SK-N-SH treated with all-trans-retinoic acid at 6 μM for 48 hours (cell line): Measurements from ENCODE around the gene COL11A1.

ENCODE experiments used
- ATAC-seq: fragments of 200-7000 bp; cut with Tn5 transposase; 3 replicates; pipeline ENCODE4 v1.9.1; 2020; ENCODE audit warnings: mild to moderate bottlenecking, moderate library complexity
- ARNTL ChIP-seq: fragments of 450-650 bp; formaldehyde crosslinking; IDR thresholded peaks from 2 replicates; pipeline ENCODE4 v1.5.0; 2020; ENCODE audit warnings: low read depth, mild to moderate bottlenecking, moderate library complexity, borderline replicate concordance
- BACH2 ChIP-seq: fragments of 250-450 bp; sonication (Bioruptor Pico); IDR thresholded peaks from 2 replicates; pipeline ENCODE4 v1.9.0; 2021; ENCODE audit warnings: mild to moderate bottlenecking, borderline replicate concordance
- CREB5 ChIP-seq: fragments of 250-450 bp; sonication (Bioruptor Pico); IDR thresholded peaks from 2 replicates; pipeline ENCODE4 v1.5.1; 2020; ENCODE audit warnings: low read depth, mild to moderate bottlenecking, moderate library complexity
- CSDC2 ChIP-seq: fragments of 250-450 bp; sonication (Bioruptor Pico); IDR thresholded peaks from 2 replicates; pipeline ENCODE4 v1.5.0; 2020; ENCODE audit warnings: mild to moderate bottlenecking, moderate library complexity
- ESRRG ChIP-seq: fragments of 250-450 bp; sonication (Bioruptor Pico); IDR thresholded peaks from 2 replicates; pipeline ENCODE4 v1.6.1; 2021; ENCODE audit warnings: mild to moderate bottlenecking
- GLIS3 ChIP-seq: fragments of 250-450 bp; sonication (Bioruptor Pico); IDR thresholded peaks from 2 replicates; pipeline ENCODE4 v1.5.0; 2020; ENCODE audit warnings: mild to moderate bottlenecking, moderate library complexity
- ISL1 ChIP-seq: fragments of 250-450 bp; sonication (Bioruptor Pico); IDR thresholded peaks from 2 replicates; pipeline ENCODE4 v2.1.2; 2022; ENCODE audit warnings: mild to moderate bottlenecking, moderate library complexity
- OSR1 ChIP-seq: fragments of 250-450 bp; sonication (Bioruptor Pico); IDR thresholded peaks from 2 replicates; pipeline ENCODE4 v1.8.0; 2022; ENCODE audit warnings: moderate library complexity, mild to moderate bottlenecking, inconsistent platforms
- POU6F1 ChIP-seq: fragments of 250-450 bp; sonication (Bioruptor Pico); IDR thresholded peaks from 2 replicates; pipeline ENCODE4 v1.8.0; 2021; ENCODE audit warnings: low read depth, mild to moderate bottlenecking, moderate library complexity, borderline replicate concordance
- PPARA ChIP-seq: fragments of 250-450 bp; sonication (Bioruptor Pico); IDR thresholded peaks from 2 replicates; pipeline ENCODE4 v1.5.0; 2020; ENCODE audit warnings: mild to moderate bottlenecking, borderline replicate concordance
- RARB ChIP-seq: fragments of 250-450 bp; sonication (Bioruptor Pico); IDR thresholded peaks from 2 replicates; pipeline ENCODE4 v1.8.0; 2021; ENCODE audit warnings: mild to moderate bottlenecking, moderate library complexity
- TCF4 ChIP-seq: fragments of 250-450 bp; sonication (Bioruptor Pico); IDR thresholded peaks from 2 replicates; pipeline ENCODE4 v1.8.0; 2021; ENCODE audit warnings: mild to moderate bottlenecking, moderate library complexity, borderline replicate concordance
- ZC3H10 ChIP-seq: fragments of 250-450 bp; sonication (Bioruptor Pico); IDR thresholded peaks from 2 replicates; pipeline ENCODE4 v1.5.1; 2021; ENCODE audit warnings: mild to moderate bottlenecking, moderate library complexity
- ZFP3 ChIP-seq: fragments of 250-450 bp; sonication (Bioruptor Pico); IDR thresholded peaks from 2 replicates; pipeline ENCODE4 v1.5.0; 2020; ENCODE audit warnings: mild to moderate bottlenecking, moderate library complexity
- ZFP30 ChIP-seq: fragments of 450-650 bp; formaldehyde crosslinking; IDR thresholded peaks from 2 replicates; pipeline ENCODE4 v1.5.0; 2022; ENCODE audit warnings: mild to moderate bottlenecking, moderate library complexity
- ZNF565 ChIP-seq: fragments of 450-650 bp; formaldehyde crosslinking; conservative IDR thresholded peaks from 2 replicates; pipeline ENCODE4 v1.5.0; 2020; ENCODE audit warnings: low read depth, mild to moderate bottlenecking, moderate library complexity
- ZNF70 ChIP-seq: fragments of 450-650 bp; formaldehyde crosslinking; IDR thresholded peaks from 2 replicates; pipeline ENCODE4 v1.5.0; 2020; ENCODE audit warnings: mild to moderate bottlenecking, moderate library complexity
- ZNF8 ChIP-seq: fragments of 450-650 bp; formaldehyde crosslinking; IDR thresholded peaks from 2 replicates; pipeline ENCODE4 v1.5.0; 2020; ENCODE audit warnings: mild to moderate bottlenecking, moderate library complexity
- TF ChIP-seq, protein P1 (sequence below): fragments of 250-450 bp; sonication (Bioruptor Pico); IDR thresholded peaks from 2 replicates; pipeline ENCODE4 v1.5.0; 2020; ENCODE audit warnings: mild to moderate bottlenecking, moderate library complexity
- TF ChIP-seq, protein P2 (sequence below): fragments of 250-450 bp; sonication (Bioruptor Pico); IDR thresholded peaks from 2 replicates; pipeline ENCODE4 v1.8.0; 2020; ENCODE audit warnings: mild to moderate bottlenecking, moderate library complexity, borderline replicate concordance
- TF ChIP-seq, protein P3 (sequence below): fragments of 250-450 bp; sonication (Bioruptor Pico); IDR thresholded peaks from 2 replicates; pipeline ENCODE4 v1.5.1; 2021; ENCODE audit warnings: mild to moderate bottlenecking, moderate library complexity

Gene COL11A1

GRCh38 chr1:103084181-103084580 lies 24.1 kb downstream of the COL11A1 start (continued):
- TF ChIP-seq, protein P1, sequence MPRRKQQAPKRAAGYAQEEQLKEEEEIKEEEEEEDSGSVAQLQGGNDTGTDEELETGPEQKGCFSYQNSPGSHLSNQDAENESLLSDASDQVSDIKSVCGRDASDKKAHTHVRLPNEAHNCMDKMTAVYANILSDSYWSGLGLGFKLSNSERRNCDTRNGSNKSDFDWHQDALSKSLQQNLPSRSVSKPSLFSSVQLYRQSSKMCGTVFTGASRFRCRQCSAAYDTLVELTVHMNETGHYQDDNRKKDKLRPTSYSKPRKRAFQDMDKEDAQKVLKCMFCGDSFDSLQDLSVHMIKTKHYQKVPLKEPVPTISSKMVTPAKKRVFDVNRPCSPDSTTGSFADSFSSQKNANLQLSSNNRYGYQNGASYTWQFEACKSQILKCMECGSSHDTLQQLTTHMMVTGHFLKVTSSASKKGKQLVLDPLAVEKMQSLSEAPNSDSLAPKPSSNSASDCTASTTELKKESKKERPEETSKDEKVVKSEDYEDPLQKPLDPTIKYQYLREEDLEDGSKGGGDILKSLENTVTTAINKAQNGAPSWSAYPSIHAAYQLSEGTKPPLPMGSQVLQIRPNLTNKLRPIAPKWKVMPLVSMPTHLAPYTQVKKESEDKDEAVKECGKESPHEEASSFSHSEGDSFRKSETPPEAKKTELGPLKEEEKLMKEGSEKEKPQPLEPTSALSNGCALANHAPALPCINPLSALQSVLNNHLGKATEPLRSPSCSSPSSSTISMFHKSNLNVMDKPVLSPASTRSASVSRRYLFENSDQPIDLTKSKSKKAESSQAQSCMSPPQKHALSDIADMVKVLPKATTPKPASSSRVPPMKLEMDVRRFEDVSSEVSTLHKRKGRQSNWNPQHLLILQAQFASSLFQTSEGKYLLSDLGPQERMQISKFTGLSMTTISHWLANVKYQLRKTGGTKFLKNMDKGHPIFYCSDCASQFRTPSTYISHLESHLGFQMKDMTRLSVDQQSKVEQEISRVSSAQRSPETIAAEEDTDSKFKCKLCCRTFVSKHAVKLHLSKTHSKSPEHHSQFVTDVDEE (CRISPR knock-in tag), result no peak
- no peak for TF ChIP-seq BACH2 (CRISPR knock-in tag)
- no peak for TF ChIP-seq GLIS3
- no peak for TF ChIP-seq ZFP3 (CRISPR knock-in tag)
- no peak for TF ChIP-seq CREB5

DNA sequence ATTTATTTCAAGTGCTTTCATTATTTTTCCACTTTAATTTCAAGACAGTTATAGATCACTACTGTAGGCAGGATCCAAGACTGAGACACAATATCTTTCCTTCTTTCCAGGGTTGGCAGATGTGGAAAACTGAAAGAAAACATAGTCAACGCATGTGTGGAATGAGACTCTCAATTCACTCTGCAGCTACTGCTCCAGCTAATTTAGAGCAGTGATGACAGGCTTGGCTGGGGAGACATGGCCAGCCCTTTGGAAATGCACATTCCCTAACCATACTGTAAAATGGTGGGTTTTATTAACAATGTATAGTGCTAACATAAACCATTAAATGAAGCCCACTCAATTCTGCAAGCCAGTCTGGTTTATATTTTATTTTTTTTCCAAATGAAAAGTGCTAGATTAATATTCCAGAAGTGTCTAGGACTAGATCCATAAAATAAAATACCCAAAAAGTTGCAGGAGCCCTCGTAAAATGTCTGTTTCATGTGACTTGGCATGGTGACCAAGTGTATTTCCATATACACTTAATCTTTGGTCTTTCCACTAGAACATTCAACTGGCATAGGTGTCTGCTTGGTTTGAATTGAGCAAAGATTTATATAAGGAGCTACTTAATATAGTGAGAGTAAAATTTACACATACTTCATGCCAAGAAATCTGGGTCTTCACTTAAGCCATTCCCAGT lies 32.9 kb downstream of the COL11A1 start:
- ATAC-seq, result no peak

DNA sequence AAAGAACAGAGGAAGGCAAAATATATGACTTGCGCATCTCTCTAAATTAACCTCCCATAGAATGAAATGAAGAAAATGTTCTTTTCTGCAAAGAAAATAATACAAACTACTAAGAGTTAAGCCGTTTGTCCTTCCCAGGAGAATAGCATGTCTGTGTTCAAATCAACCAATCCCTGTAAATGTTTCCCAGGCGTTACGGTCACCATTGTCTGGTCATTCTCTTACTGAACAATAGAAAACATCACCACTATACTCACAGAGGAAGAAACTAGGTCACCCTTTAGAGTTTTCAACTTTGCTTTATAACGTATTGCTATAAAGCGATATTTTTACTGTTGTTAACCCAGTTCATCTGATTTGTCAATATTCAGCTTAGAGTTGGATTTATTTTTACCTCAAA lies 34.1 kb downstream of the COL11A1 start:
- no peak for ATAC-seq
- no peak for TF ChIP-seq ZNF70 (CRISPR knock-in tag)

More for the DNA sequence above, 32.9 kb downstream of the COL11A1 start:
- TF ChIP-seq POU6F1 (no peak), TCF4 (CRISPR knock-in tag) (no peak), ESRRG (CRISPR knock-in tag) (no peak), ZNF565 (CRISPR knock-in tag) (no peak), CSDC2 (CRISPR knock-in tag) (no peak), RARB (CRISPR knock-in tag) (no peak), ZFP30 (no peak), ARNTL (no peak), ISL1 (CRISPR knock-in tag) (no peak), ZC3H10 (CRISPR knock-in tag) (no peak)
- TF ChIP-seq, protein P2, sequence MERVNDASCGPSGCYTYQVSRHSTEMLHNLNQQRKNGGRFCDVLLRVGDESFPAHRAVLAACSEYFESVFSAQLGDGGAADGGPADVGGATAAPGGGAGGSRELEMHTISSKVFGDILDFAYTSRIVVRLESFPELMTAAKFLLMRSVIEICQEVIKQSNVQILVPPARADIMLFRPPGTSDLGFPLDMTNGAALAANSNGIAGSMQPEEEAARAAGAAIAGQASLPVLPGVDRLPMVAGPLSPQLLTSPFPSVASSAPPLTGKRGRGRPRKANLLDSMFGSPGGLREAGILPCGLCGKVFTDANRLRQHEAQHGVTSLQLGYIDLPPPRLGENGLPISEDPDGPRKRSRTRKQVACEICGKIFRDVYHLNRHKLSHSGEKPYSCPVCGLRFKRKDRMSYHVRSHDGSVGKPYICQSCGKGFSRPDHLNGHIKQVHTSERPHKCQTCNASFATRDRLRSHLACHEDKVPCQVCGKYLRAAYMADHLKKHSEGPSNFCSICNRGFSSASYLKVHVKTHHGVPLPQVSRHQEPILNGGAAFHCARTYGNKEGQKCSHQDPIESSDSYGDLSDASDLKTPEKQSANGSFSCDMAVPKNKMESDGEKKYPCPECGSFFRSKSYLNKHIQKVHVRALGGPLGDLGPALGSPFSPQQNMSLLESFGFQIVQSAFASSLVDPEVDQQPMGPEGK (CRISPR knock-in tag), result no peak
- TF ChIP-seq, protein P3, sequence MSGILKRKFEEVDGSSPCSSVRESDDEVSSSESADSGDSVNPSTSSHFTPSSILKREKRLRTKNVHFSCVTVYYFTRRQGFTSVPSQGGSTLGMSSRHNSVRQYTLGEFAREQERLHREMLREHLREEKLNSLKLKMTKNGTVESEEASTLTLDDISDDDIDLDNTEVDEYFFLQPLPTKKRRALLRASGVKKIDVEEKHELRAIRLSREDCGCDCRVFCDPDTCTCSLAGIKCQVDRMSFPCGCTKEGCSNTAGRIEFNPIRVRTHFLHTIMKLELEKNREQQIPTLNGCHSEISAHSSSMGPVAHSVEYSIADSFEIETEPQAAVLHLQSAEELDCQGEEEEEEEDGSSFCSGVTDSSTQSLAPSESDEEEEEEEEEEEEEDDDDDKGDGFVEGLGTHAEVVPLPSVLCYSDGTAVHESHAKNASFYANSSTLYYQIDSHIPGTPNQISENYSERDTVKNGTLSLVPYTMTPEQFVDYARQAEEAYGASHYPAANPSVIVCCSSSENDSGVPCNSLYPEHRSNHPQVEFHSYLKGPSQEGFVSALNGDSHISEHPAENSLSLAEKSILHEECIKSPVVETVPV, result no peak
- TF ChIP-seq, all 23 proteins: peak for 0

DNA sequence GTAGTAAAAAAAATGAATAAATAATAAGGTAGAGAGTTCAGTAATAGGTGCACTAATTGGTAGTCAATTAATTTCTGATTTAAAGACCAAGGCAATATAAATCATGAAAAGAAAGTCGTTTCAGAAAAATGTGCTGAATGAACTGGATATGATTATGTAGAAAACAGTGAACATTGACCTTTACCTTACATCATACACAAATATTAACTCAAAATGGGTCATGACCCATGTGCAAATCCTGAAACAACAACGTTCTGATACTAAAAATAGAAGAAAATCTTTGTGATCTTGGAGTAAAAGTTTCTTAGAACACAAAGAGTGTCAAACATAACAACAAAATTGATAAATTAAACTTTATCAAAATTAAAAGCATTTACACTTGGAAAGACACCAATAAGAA lies 39.1 kb downstream of the COL11A1 start:
- TF ChIP-seq CSDC2 (CRISPR knock-in tag), result no peak
- no peak for TF ChIP-seq ZNF565 (CRISPR knock-in tag)
- TF ChIP-seq, protein P2 (CRISPR knock-in tag), result no peak
- TF ChIP-seq ZFP30, result no peak
- TF ChIP-seq ZNF8 (CRISPR knock-in tag), result no peak
- no peak for TF ChIP-seq PPARA
- no peak for TF ChIP-seq ZNF70 (CRISPR knock-in tag)
- no peak for TF ChIP-seq BACH2 (CRISPR knock-in tag)
- no peak for TF ChIP-seq OSR1
- TF ChIP-seq GLIS3, result no peak
- no peak for TF ChIP-seq ZC3H10 (CRISPR knock-in tag)
- TF ChIP-seq TCF4 (CRISPR knock-in tag), result no peak
- TF ChIP-seq ESRRG (CRISPR knock-in tag), result no peak
- TF ChIP-seq POU6F1, result no peak
- ATAC-seq, result no peak
